Adrenal gland (tissue), 5 donors: ENCODE data around the gene RNF31.

Experiments
- CTCF ChIP-seq, 6 experiments: fragments of 450-650 bp in 4 of 6; fragments of 200-600 bp in 2 of 6; sonication (generic) in 1 of 6; IDR thresholded peaks; 1 replicate in 5 of 6; 2 replicates in 1 of 6; pipeline versions ENCODE4 v1.5.1 to v1.8.0; 2016 to 2021; ENCODE audit warnings: antibody characterized with exemption in 6 of 6, mild to moderate bottlenecking in 2 of 6, moderate library complexity in 1 of 6
- POLR2A ChIP-seq, 2 donors: fragments of 450-650 bp; IDR thresholded peaks; one replicate each; pipeline ENCODE4 v1.6.1; 2017; ENCODE audit warnings: antibody characterized with exemption in 2 of 2, mild to moderate bottlenecking in 2 of 2, moderate library complexity in 1 of 2
- donor health status: DM: no; HTN: no; CAD: no.

- no peak for TF ChIP-seq CTCF (IDR thresholded peaks at IDR 0.05)
- TF ChIP-seq POLR2A (IDR thresholded peaks at IDR 0.05), result no peak
Observed at GRCh38 chr14:24133735-24134134, 13.6 kb upstream of the RNF31 start.
